ENCODE results near the gene SLC43A2. TPM values are rescaled to one million over a fixed set of nuclear protein-coding genes. Genes with fewer than 3 reads are reported as not detected.

SLC43A2 gene
- total RNA-seq, 4 donors from 2014 or later: 3.7 to 98.9 (median 12.3) TPM

- Histone ChIP-seq H3K27ac (no peak overlapping the region), H3K4me1 (peaks cover 0 to 1% (median under 1%) of the 10 kb centered on the region in 4 donors), H3K9me3 (no peaks in the 10 kb centered on the region), H3K4me3 (no peak overlapping the region), H3K27me3 (no peaks in the 10 kb centered on the region), H3K36me3 (no peaks in the 10 kb centered on the region)
- in situ Hi-C loops (cut with MboI; ENCODE audit: low pct_ligation_motif_present in 1 of 4, low pct_unique_long_range_greater_than_20kb in 1 of 4, low sequenced_read_pairs in 3 of 4) (loop anchor here in 3 of 4 donors (5.0 to 10.0 kb wide), 3 partner anchors 50 to 63 kb away; no protein-coding TSS in a partner anchor), intact Hi-C loops (cut with DNase I; ENCODE audit: low total_unique reads) (loop anchor here (10.0 kb wide), 1 partner anchor 360 kb away; the partner anchor contains the start of genes BHLHA9 and TRARG1)
- DNase-seq: no peak
- TF ChIP-seq EP300 (IDR thresholded peaks at IDR 0.05; ENCODE audit: low read depth) (no peak), POLR2A (IDR thresholded peaks at IDR 0.05) (no peak), POLR2AphosphoS5 (IDR thresholded peaks at IDR 0.05) (no peak), CTCF (IDR thresholded peaks at IDR 0.05) (no peak)
- 96% methylated on average over 44 of the region's 45 CpGs; no CpG with 5 or more reads in 1 of the 2 donors for WGBS, 2 donors (ENCODE audit: low coverage in 1 of 2)
Observed at GRCh38 chr17:1634841-1635650, 6.4 kb upstream of the SLC43A2 start.

- Histone ChIP-seq H3K27ac (peak overlapping the region in 1 of 4 donors; percentile 46), H3K27me3 (no peaks in the 10 kb centered on the region), H3K4me1 (peaks cover 7 to 26% (median 22%) of the 10 kb centered on the region in 4 donors), H3K4me3 (no peak overlapping the region), H3K9me3 (no peaks in the 10 kb centered on the region), H3K36me3 (no peaks in the 10 kb centered on the region)
- intact Hi-C loops (cut with DNase I; ENCODE audit: low total_unique reads) (loop anchor here (10.0 kb wide), 1 partner anchor 356 kb away; the partner anchor contains the start of genes BHLHA9 and TRARG1), in situ Hi-C loops (cut with MboI; ENCODE audit: low pct_ligation_motif_present in 1 of 4, low pct_unique_long_range_greater_than_20kb in 1 of 4, low sequenced_read_pairs in 3 of 4) (loop anchor here in 3 of 4 donors (5.0 to 10.0 kb wide), 3 partner anchors 46 to 58 kb away; no protein-coding TSS in a partner anchor)
- TF ChIP-seq CTCF (IDR thresholded peaks at IDR 0.05): no peak
- WGBS, 2 donors (ENCODE audit: low coverage in 1 of 2): 71 to 79% methylated on average over 3 to 4 of the region's 4 CpGs
- DNase-seq: no peak
Observed at GRCh38 chr17:1630662-1631061, 2.0 kb upstream of the SLC43A2 start.

- intact Hi-C loops (cut with DNase I; ENCODE audit: low total_unique reads): loop anchor here (2.0 to 10.0 kb wide), 2 partner anchors 55 to 355 kb away; partner anchors contain the start of genes BHLHA9 and TRARG1
- H3K4me3 ChIP-seq: peak overlapping the region; percentile 57 to 83 (median 71)
- H3K4me1 ChIP-seq: peaks cover 7 to 26% (median 22%) of the 10 kb centered on the region in 4 donors
- peak overlapping the region; percentile 85 to 94 (median 92) for H3K27ac ChIP-seq
- no peak for TF ChIP-seq POLR2A (IDR thresholded peaks at IDR 0.05)
- no peak for TF ChIP-seq EP300 (IDR thresholded peaks at IDR 0.05; ENCODE audit: low read depth)
- peak; percentile 64 to 82 (median 71) for TF ChIP-seq CTCF (IDR thresholded peaks at IDR 0.05)
- peak; percentile 87 for DNase-seq
- no peaks in the 10 kb centered on the region for H3K27me3 ChIP-seq
- H3K9me3 ChIP-seq: no peaks in the 10 kb centered on the region
- 2% methylated on average over 45 of the region's 45 CpGs; no CpG with 5 or more reads in 1 of the 2 donors for WGBS, 2 donors (ENCODE audit: low coverage in 1 of 2)
- in situ Hi-C loops (cut with MboI; ENCODE audit: low pct_ligation_motif_present in 1 of 4, low pct_unique_long_range_greater_than_20kb in 1 of 4, low sequenced_read_pairs in 3 of 4): loop anchor here (5.0 to 10.0 kb wide), 4 partner anchors 45 to 57 kb away; no protein-coding TSS in a partner anchor
- H3K36me3 ChIP-seq: no peaks in the 10 kb centered on the region
Observed at GRCh38 chr17:1629504-1630310, 1.1 kb upstream of the SLC43A2 start.

Measured in transverse colon (tissue), 4 donors.